Endothelial cell of umbilical vein (primary cell): Measurements from ENCODE around the gene ADAM11. TPM values are rescaled to one million over a fixed set of nuclear protein-coding genes. Genes with fewer than 3 reads are reported as not detected.

Experiments
- BruUV-seq: library from RNA; stranded (reverse); fragments of 400-500 nt; replicated peaks from 2 replicates; lab custom pipeline; 2021; lab: Mats Ljungman, UMichigan
- CTCF ChIA-PET: fragments of 300-600, 350-600 bp; sonication (Branson Sonifier 250); formaldehyde crosslinking; loops from one replicate; lab custom pipeline; 2021; ENCODE audit warnings: antibody characterized with exemption, inconsistent platforms; lab: Charles Lee
- POLR2A ChIA-PET: fragments of 300-600, 350-600 bp; sonication (Branson Sonifier 250); formaldehyde crosslinking; loops from one replicate; lab custom pipeline; 2021; ENCODE audit warnings: antibody characterized with exemption, inconsistent platforms; lab: Charles Lee
- DNase-seq: peaks from one replicate; pipeline ENCODE4 v3.0.0-alpha.2; 2011; ENCODE audit warnings: low read depth, low spot score
- FAIRE-seq: peaks from 2 replicates; lab custom pipeline; 2011; peaks lifted over from hg19 to GRCh38; lab: Jason Lieb, UNC
- H2AFZ ChIP-seq: 2 replicates; pipeline ENCODE4 v1.6.0; 2012; ENCODE audit warnings: low read depth, low read length, control low read depth, inconsistent platforms
- H3K27ac ChIP-seq: 2 replicates; pipeline ENCODE4 v1.5.1; 2011; ENCODE audit warnings: low read depth, mild to moderate bottlenecking, control low read depth, low read length, moderate library complexity; ENCODE audit not compliant: insufficient read depth
- H3K27me3 ChIP-seq, 2 experiments: 2 replicates each; pipeline versions ENCODE4 v1.6.0 to v1.6.1; 2011; ENCODE audit warnings: low read length in 2 of 2, mixed read lengths in 1 of 2; ENCODE audit not compliant: control insufficient read depth in 2 of 2, insufficient read depth in 2 of 2
- H3K36me3 ChIP-seq, 2 experiments: 2 replicates in 1 of 2; 3 replicates in 1 of 2; pipeline ENCODE4 v1.5.1; 2011; ENCODE audit warnings: low read length in 2 of 2, mild to moderate bottlenecking in 1 of 2, moderate library complexity in 1 of 2; ENCODE audit not compliant: control insufficient read depth in 2 of 2, insufficient read depth in 2 of 2; ENCODE audit errors: extremely low read depth in 1 of 2
- H3K4me1 ChIP-seq: 3 replicates; pipeline ENCODE4 v1.5.1; 2011; ENCODE audit warnings: mild to moderate bottlenecking, low read length; ENCODE audit not compliant: control insufficient read depth, insufficient read depth; ENCODE audit errors: extremely low read depth
- H3K4me2 ChIP-seq: 2 replicates; pipeline ENCODE4 v1.6.1; 2011; ENCODE audit warnings: low read length, control low read depth, mixed read lengths; ENCODE audit not compliant: insufficient read depth
- H3K4me3 ChIP-seq, 3 experiments: fragments of 200-600 bp in 1 of 3; sonication (generic), shearing (Covaris generic) in 1 of 3; replicated peaks in 1 of 3; 2 replicates each; pipeline ENCODE4 v1.5.1; 2011 to 2016; ENCODE audit warnings: control low read depth in 3 of 3, low read length in 3 of 3, mild to moderate bottlenecking in 2 of 3, inconsistent platforms in 1 of 3, low read depth in 1 of 3, moderate library complexity in 1 of 3; ENCODE audit not compliant: insufficient read depth in 1 of 3
- H3K79me2 ChIP-seq: 2 replicates; pipeline ENCODE4 v1.6.0; 2012; ENCODE audit warnings: low read length, inconsistent platforms; ENCODE audit not compliant: control insufficient read depth, insufficient read depth
- H3K9ac ChIP-seq: replicated peaks from 2 replicates; pipeline ENCODE3; 2011; ENCODE audit warnings: low read length, control low read depth; ENCODE audit not compliant: insufficient read depth; ENCODE audit errors: extremely low read depth
- H3K9me1 ChIP-seq: replicated peaks from 3 replicates; pipeline ENCODE4 v1.6.0; 2011; ENCODE audit warnings: mild to moderate bottlenecking, low read length; ENCODE audit not compliant: control insufficient read depth, insufficient read depth; ENCODE audit errors: extremely low read depth
- H3K9me3 ChIP-seq: replicated peaks from 2 replicates; pipeline ENCODE4 v1.5.1; 2012; ENCODE audit warnings: low read length, inconsistent platforms; ENCODE audit not compliant: control insufficient read depth, insufficient read depth
- H4K20me1 ChIP-seq: replicated peaks from 2 replicates; pipeline ENCODE3; 2011; ENCODE audit warnings: mild to moderate bottlenecking, low read length; ENCODE audit not compliant: control insufficient read depth, insufficient read depth; ENCODE audit errors: extremely low read depth
- CTCF ChIP-seq, 2 donors: IDR thresholded peaks; 1 replicate in 1 of 2; 2 replicates in 1 of 2; pipeline ENCODE4 v1.5.1; 2011; ENCODE audit warnings: low read length in 2 of 2, mild to moderate bottlenecking in 2 of 2, moderate library complexity in 2 of 2, control low read depth in 1 of 2, inconsistent platforms in 1 of 2, low read depth in 1 of 2; ENCODE audit not compliant: insufficient read depth in 1 of 2; ENCODE audit errors: extremely low read depth in 1 of 2
- EZH2 ChIP-seq: IDR thresholded peaks from 2 replicates; pipeline ENCODE4 v1.6.1; 2012; ENCODE audit warnings: borderline replicate concordance, low read depth, mild to moderate bottlenecking, moderate library complexity, low read length, inconsistent platforms; ENCODE audit not compliant: severe bottlenecking
- FOS ChIP-seq: IDR thresholded peaks from 2 replicates; pipeline ENCODE4 v1.6.1; 2011; ENCODE audit warnings: mild to moderate bottlenecking, low read length, moderate library complexity, borderline replicate concordance; ENCODE audit not compliant: insufficient read depth
- GATA2 ChIP-seq: IDR thresholded peaks from 2 replicates; pipeline ENCODE4 v1.7.0; 2011; ENCODE audit warnings: low read depth, mild to moderate bottlenecking, moderate library complexity, mixed read lengths, low read length; ENCODE audit not compliant: insufficient read length, insufficient read depth
- JUN ChIP-seq: IDR thresholded peaks from 2 replicates; pipeline ENCODE4 v1.6.1; 2011; ENCODE audit warnings: borderline replicate concordance, low read depth; ENCODE audit not compliant: insufficient read length, insufficient read depth
- MAX ChIP-seq: IDR thresholded peaks from 2 replicates; pipeline ENCODE4 v1.6.1; 2011; ENCODE audit not compliant: insufficient read depth, insufficient read length
- MYC ChIP-seq: IDR thresholded peaks from one replicate; pipeline ENCODE4 v1.6.1; 2011; ENCODE audit warnings: mild to moderate bottlenecking, low read depth, low read length
- POLR2A ChIP-seq: IDR thresholded peaks from 2 replicates; pipeline ENCODE4 v1.6.1; 2012; ENCODE audit warnings: low read depth, mild to moderate bottlenecking, control low read depth, low read length
- POLR2AphosphoS5 ChIP-seq: IDR thresholded peaks from 2 replicates; pipeline ENCODE4 v1.6.1; 2012; ENCODE audit warnings: low read depth, mild to moderate bottlenecking, control low read depth, low read length, moderate library complexity; ENCODE audit not compliant: insufficient read depth
- dilution Hi-C: fragments of 300-500 bp; cut with MboI; formaldehyde crosslinking; loops from one replicate; pipeline ENCODE4 v1.15.0; 2019; ENCODE audit warnings: low sequenced_read_pairs; ENCODE audit not compliant: extremely low pct_ligation_motif_present
- intact Hi-C: fragments of 100-400 bp; cut with micrococcal nuclease; formaldehyde crosslinking; loops from one replicate; pipeline ENCODE4 v1.10.0; 2022
- polyA plus RNA-seq, 4 experiments: library from polyadenylated mRNA; depleted of rRNA in 3 of 4; stranded (reverse) in 3 of 4; unstranded in 1 of 4; fragments of >200 nt; gene quantifications; 2 replicates each; pipeline versions ENCODE4 v1.2.1 to v1.2.3, GENCODE V29; 2011 to 2012; ENCODE audit warnings: missing spikeins in 1 of 4
- total RNA-seq: library from RNA; stranded (reverse); gene quantifications from 2 replicates; pipeline ENCODE4 v1.2.3, GENCODE V29; 2021

The ADAM11 gene
- total and polyA plus RNA-seq, 2 donors (not counting 3 experiments of a cell fraction or from before 2014, with no cell fraction given), result 0.71 to 1.1 TPM

- H3K9me3 ChIP-seq, result no peaks in the 10 kb centered on the region
- ChIA-PET POLR2A (no interaction called here), CTCF (interaction anchor here (2.9 kb wide), 1 partner anchor 17 kb away, joined by 14 read pairs; no protein-coding TSS in a partner anchor)
- no TSS peak for BruUV-seq
- H2AFZ ChIP-seq, result no peak overlapping the region
- no peak overlapping the region for H3K4me3 ChIP-seq
- FAIRE-seq (no peak), DNase-seq (no peak)
- no peaks in the 10 kb centered on the region for H3K9me1 ChIP-seq
- intact Hi-C loops (loop anchor here (2.0 kb wide), 1 partner anchor 33 kb away; no protein-coding TSS in a partner anchor), dilution Hi-C loops (no loop called here)
- no peak overlapping the region for H3K4me2 ChIP-seq
- H3K79me2 ChIP-seq, result no peaks in the 10 kb centered on the region
- H3K27ac ChIP-seq, result peak overlapping the region; percentile 93
- no peaks in the 10 kb centered on the region for H3K36me3 ChIP-seq
- peaks cover 22% of the 10 kb centered on the region for H3K4me1 ChIP-seq
- no peak overlapping the region for H3K9ac ChIP-seq
- H3K27me3 ChIP-seq, result no peaks in the 10 kb centered on the region
- H4K20me1 ChIP-seq, result no peaks in the 10 kb centered on the region
- TF ChIP-seq MYC (no peak), FOS (no peak), EZH2 (no peak), MAX (no peak), POLR2A (no peak), GATA2 (no peak), JUN (no peak)
Observed at GRCh38 chr17:44795928-44796327, 37.1 kb downstream of the ADAM11 start.

- CTCF ChIA-PET, result interaction anchor here (1.2 to 2.9 kb wide), 2 partner anchors 17 to 36 kb away, joined by 6 to 14 read pairs; no protein-coding TSS in a partner anchor
- DNase-seq (no peak), FAIRE-seq (no peak)
- Histone ChIP-seq H3K9me3 (no peaks in the 10 kb centered on the region), H3K4me1 (peaks cover 22% of the 10 kb centered on the region), H3K27ac (no peak overlapping the region), H3K9ac (no peak overlapping the region), H3K4me2 (no peak overlapping the region), H3K9me1 (no peaks in the 10 kb centered on the region), H4K20me1 (no peaks in the 10 kb centered on the region), H3K79me2 (no peaks in the 10 kb centered on the region), H3K36me3 (peaks cover 0 to under 1% of the 10 kb centered on the region in 2 experiments), H3K4me3 (no peak overlapping the region), H3K27me3 (no peaks in the 10 kb centered on the region), H2AFZ (no peak overlapping the region)
- dilution Hi-C loops, result no loop called here
- POLR2A ChIA-PET, result no interaction called here
- intact Hi-C loops, result no loop called here
- BruUV-seq, result no TSS peak
- no peak for TF ChIP-seq MYC
- no peak for TF ChIP-seq POLR2AphosphoS5
- no peak for TF ChIP-seq MAX
- no peak for TF ChIP-seq FOS
- no peak for TF ChIP-seq JUN
- TF ChIP-seq CTCF (IDR thresholded peaks at IDR 0.05; ENCODE audit: extremely low read depth in 1 of 2, insufficient read depth in 1 of 2, low read depth in 1 of 2, low read length in 2 of 2), result no peak
- TF ChIP-seq EZH2, result no peak
- no peak for TF ChIP-seq GATA2
- TF ChIP-seq POLR2A, result no peak
Observed at GRCh38 chr17:44796731-44797130, 37.9 kb downstream of the ADAM11 start.
